ENCODE measurements around the gene AGAP1. TPM values are rescaled to one million over a fixed set of nuclear protein-coding genes. Genes with fewer than 3 reads are reported as not detected.

The AGAP1 gene
- total RNA-seq, 4 donors from 2014 or later = 33.7 to 55.2 (median 37.5) TPM

GRCh38 chr2:235512699-235513053 is 18.8 kb downstream of the AGAP1 start:
- Histone ChIP-seq H3K9me3 (no peaks in the 10 kb centered on the region), H3K27ac (no peak overlapping the region)

DNA sequence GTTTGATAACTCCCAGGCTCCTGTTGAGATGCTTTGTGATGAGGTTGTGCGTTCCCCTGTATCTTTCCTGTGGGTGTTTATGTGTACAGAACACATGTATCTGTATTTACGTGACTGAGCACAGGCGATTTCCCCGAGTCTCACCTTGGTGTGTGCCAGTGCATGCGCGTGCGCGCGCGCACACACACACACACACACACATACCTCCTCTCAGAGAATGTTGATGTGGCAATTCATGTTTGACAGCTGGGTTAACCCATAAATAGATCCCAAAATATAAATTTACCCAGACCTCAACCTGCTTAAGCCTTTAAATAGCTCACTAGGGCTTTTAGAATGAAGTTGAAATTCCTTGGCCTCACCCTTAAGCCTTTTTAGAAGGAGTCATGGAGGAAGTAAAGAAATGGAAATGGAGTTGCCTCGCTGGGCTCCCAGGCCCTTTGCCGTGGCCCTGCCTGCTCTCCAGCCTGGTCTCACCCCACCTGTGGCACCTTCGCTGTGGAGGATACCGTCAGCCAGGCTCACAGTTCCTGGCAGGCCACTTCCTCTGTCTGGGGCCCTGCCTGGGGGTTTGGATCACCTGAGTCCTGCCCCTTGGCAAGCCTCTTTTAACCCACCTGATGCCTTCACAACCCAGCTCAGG is 20.3 kb downstream of the AGAP1 start:
- 80 to 94% methylated on average over 10 to 13 of the region's 14 CpGs for WGBS, 2 donors (ENCODE audit: low coverage in 1 of 2)
- Histone ChIP-seq H3K27ac (no peak overlapping the region), H3K4me1 (peaks cover 0 to 52% (median 2%) of the 10 kb centered on the region in 3 donors), H3K27me3 (no peaks in the 10 kb centered on the region), H3K9me3 (no peaks in the 10 kb centered on the region), H3K4me3 (no peak overlapping the region), H3K36me3 (no peaks in the 10 kb centered on the region)
- ATAC-seq = no peak
- TF ChIP-seq EP300 (IDR thresholded peaks at IDR 0.05) (no peak), POLR2A (IDR thresholded peaks at IDR 0.05) (no peak), POLR2AphosphoS5 (IDR thresholded peaks at IDR 0.05) (no peak)
- TF ChIP-seq, protein P1, sequence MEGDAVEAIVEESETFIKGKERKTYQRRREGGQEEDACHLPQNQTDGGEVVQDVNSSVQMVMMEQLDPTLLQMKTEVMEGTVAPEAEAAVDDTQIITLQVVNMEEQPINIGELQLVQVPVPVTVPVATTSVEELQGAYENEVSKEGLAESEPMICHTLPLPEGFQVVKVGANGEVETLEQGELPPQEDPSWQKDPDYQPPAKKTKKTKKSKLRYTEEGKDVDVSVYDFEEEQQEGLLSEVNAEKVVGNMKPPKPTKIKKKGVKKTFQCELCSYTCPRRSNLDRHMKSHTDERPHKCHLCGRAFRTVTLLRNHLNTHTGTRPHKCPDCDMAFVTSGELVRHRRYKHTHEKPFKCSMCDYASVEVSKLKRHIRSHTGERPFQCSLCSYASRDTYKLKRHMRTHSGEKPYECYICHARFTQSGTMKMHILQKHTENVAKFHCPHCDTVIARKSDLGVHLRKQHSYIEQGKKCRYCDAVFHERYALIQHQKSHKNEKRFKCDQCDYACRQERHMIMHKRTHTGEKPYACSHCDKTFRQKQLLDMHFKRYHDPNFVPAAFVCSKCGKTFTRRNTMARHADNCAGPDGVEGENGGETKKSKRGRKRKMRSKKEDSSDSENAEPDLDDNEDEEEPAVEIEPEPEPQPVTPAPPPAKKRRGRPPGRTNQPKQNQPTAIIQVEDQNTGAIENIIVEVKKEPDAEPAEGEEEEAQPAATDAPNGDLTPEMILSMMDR (IDR thresholded peaks at IDR 0.05) = no peak

More at GRCh38 chr2:235512699-235513053, 18.8 kb downstream of the AGAP1 start:
- no peak overlapping the region for H3K4me3 ChIP-seq
- TF ChIP-seq POLR2AphosphoS5 (IDR thresholded peaks at IDR 0.05) (no peak), POLR2A (IDR thresholded peaks at IDR 0.05) (no peak), EP300 (IDR thresholded peaks at IDR 0.05) (no peak)
- TF ChIP-seq, protein P1 (IDR thresholded peaks at IDR 0.05) = no peak
- no peaks in the 10 kb centered on the region for H3K36me3 ChIP-seq
- no CpG with 5 or more reads among the region's 4 CpGs for WGBS, 2 donors (ENCODE audit: low coverage in 1 of 2)
- ATAC-seq = no peak
- peaks cover 0 to 40% (median 0%) of the 10 kb centered on the region in 3 donors for H3K4me1 ChIP-seq
- H3K27me3 ChIP-seq = no peaks in the 10 kb centered on the region

- Histone ChIP-seq H3K4me3 (no peak overlapping the region), H3K36me3 (no peaks in the 10 kb centered on the region), H3K9me3 (no peaks in the 10 kb centered on the region), H3K27ac (no peak overlapping the region), H3K4me1 (peaks cover 0 to 52% (median 2%) of the 10 kb centered on the region in 3 donors), H3K27me3 (no peaks in the 10 kb centered on the region)
- 92 to 93% methylated on average over 2 to 3 of the region's 10 CpGs for WGBS, 2 donors (ENCODE audit: low coverage in 1 of 2)
- TF ChIP-seq POLR2A (IDR thresholded peaks at IDR 0.05) (no peak), EP300 (IDR thresholded peaks at IDR 0.05) (no peak), POLR2AphosphoS5 (IDR thresholded peaks at IDR 0.05) (no peak)
- TF ChIP-seq, protein P1 (IDR thresholded peaks at IDR 0.05) = no peak
- no peak for ATAC-seq
Measured at GRCh38 chr2:235514627-235515363, 21.0 kb downstream of the AGAP1 start.

DNA sequence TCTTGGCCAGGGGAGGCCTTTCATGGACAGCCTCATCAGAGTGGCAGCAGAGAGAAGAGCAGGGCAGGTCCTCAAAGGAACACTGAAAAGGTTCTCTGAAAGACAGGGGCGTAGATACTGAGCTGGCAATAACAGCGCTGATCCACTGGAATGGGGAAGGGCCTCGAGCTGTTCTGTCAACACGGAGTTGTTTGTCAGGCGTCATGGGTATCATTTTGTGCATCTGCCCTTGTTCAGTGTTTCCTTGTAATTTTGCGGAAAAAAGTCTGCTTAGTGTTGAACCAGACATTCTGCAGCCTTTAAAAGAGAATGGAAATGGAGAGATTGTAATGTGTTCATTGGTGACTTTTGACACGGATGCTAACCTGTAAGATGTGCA is 21.5 kb downstream of the AGAP1 start:
- WGBS, 2 donors (ENCODE audit: low coverage in 1 of 2) = 92 to 98% methylated on average over 4 to 7 of the region's 7 CpGs
- Histone ChIP-seq H3K4me1 (peaks cover 0 to 52% (median 2%) of the 10 kb centered on the region in 3 donors), H3K36me3 (no peaks in the 10 kb centered on the region), H3K27ac (no peak overlapping the region), H3K27me3 (no peaks in the 10 kb centered on the region), H3K4me3 (no peak overlapping the region), H3K9me3 (no peaks in the 10 kb centered on the region)
- TF ChIP-seq POLR2AphosphoS5 (IDR thresholded peaks at IDR 0.05) (no peak), POLR2A (IDR thresholded peaks at IDR 0.05) (no peak), EP300 (IDR thresholded peaks at IDR 0.05) (no peak)
- TF ChIP-seq, protein P1 (IDR thresholded peaks at IDR 0.05) = no peak
- no peak for ATAC-seq

DNA sequence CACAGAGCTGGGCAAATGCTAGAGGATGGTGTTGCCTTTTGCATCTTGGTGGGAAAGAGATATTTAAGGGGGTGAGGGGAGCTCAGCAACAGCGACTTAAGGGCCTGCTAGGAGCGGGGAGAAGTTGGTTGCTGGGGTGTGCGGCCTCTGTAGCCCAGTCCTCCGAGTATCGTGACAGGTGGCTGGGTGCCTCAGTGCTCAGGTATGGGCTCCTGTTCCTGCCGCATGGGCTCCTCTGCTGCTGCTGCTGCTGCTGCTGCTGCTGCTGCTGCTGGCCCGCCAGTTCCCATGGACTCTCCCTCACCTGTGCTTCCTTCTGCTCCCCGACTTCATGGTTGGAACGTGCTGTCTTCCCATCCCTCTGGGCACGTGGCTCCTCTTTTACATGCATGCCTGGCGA is 22.0 kb downstream of the AGAP1 start:
- Histone ChIP-seq H3K27ac (no peak overlapping the region), H3K9me3 (no peaks in the 10 kb centered on the region), H3K36me3 (no peaks in the 10 kb centered on the region), H3K4me3 (no peak overlapping the region), H3K27me3 (no peaks in the 10 kb centered on the region), H3K4me1 (peaks cover 0 to 48% (median 2%) of the 10 kb centered on the region in 3 donors)
- TF ChIP-seq, protein P1 (IDR thresholded peaks at IDR 0.05) = no peak
- TF ChIP-seq EP300 (IDR thresholded peaks at IDR 0.05) (no peak), POLR2A (IDR thresholded peaks at IDR 0.05) (no peak)
- WGBS, 2 donors (ENCODE audit: low coverage in 1 of 2) = 91 to 96% methylated on average over 10 to 11 of the region's 11 CpGs
- ATAC-seq = no peak
